PC-3 (cell line): ENCODE data around the gene TICRR. TPM values are rescaled to one million over a fixed set of nuclear protein-coding genes. Genes with fewer than 3 reads are reported as not detected.

Source experiments
- ATAC-seq: fragments of 200-7000 bp; cut with Tn5 transposase; 2 replicates; pipeline ENCODE4 v1.9.1; 2020; ENCODE audit warnings: mild to moderate bottlenecking, moderate library complexity
- BruUV-seq: library from RNA; stranded (reverse); fragments of 400-500 nt; replicated peaks from 2 replicates; lab custom pipeline; 2021; lab: Mats Ljungman, UMichigan
- CTCF ChIA-PET: fragments of 300-600 bp; sonication (Branson Sonifier 250); formaldehyde crosslinking; loops from one replicate; lab custom pipeline; 2022; ENCODE audit warnings: antibody characterized with exemption; lab: Charles Lee
- POLR2A ChIA-PET: fragments of 300-600 bp; sonication (Branson Sonifier 250); formaldehyde crosslinking; loops from one replicate; lab custom pipeline; 2022; ENCODE audit warnings: antibody characterized with exemption; ENCODE audit not compliant: unreplicated experiment; lab: Charles Lee
- DNase-seq: peaks from one replicate; pipeline ENCODE4 v3.0.0-alpha.2; 2015
- H2AFZ ChIP-seq: fragments of 300-600 bp; sonication (generic); 2 replicates; pipeline ENCODE4 v1.6.0; 2016; ENCODE audit warnings: antibody characterized with exemption, low read length
- H3F3A ChIP-seq: fragments of 300-600 bp; sonication (generic); one replicate; pipeline ENCODE4 v1.6.0; 2017; ENCODE audit warnings: antibody characterized with exemption, low read length, control low read depth, mild to moderate bottlenecking; ENCODE audit not compliant: unreplicated experiment
- H3K27ac ChIP-seq: fragments of 300-600 bp; sonication (generic); 2 replicates; pipeline ENCODE4 v1.5.1; 2016; ENCODE audit warnings: mild to moderate bottlenecking, low read length
- H3K27me3 ChIP-seq: fragments of 300-600 bp; sonication (generic); 2 replicates; pipeline ENCODE4 v1.6.1; 2016; ENCODE audit warnings: low read length, mixed read lengths
- H3K36me3 ChIP-seq: fragments of 300-600 bp; sonication (generic); 2 replicates; pipeline ENCODE4 v1.6.1; 2016; ENCODE audit warnings: low read depth, mixed run types, low read length, mixed read lengths
- H3K4me1 ChIP-seq: fragments of 300-600 bp; sonication (generic); 2 replicates; pipeline ENCODE4 v1.5.1; 2016; ENCODE audit warnings: low read length; ENCODE audit not compliant: insufficient read depth
- H3K4me2 ChIP-seq: fragments of 300-600 bp; sonication (generic); 2 replicates; pipeline ENCODE4 v1.6.0; 2016; ENCODE audit warnings: low read length
- H3K4me3 ChIP-seq: fragments of 300-600 bp; sonication (generic); 2 replicates; pipeline ENCODE4 v1.5.1; 2016; ENCODE audit warnings: mild to moderate bottlenecking, low read length, mixed read lengths
- H3K79me2 ChIP-seq: fragments of 300-600 bp; sonication (generic); 2 replicates; pipeline ENCODE4 v1.6.1; 2017; ENCODE audit warnings: low read length, mixed read lengths
- H3K9ac ChIP-seq: fragments of 300-600 bp; sonication (generic); 2 replicates; pipeline ENCODE4 v1.6.0; 2016; ENCODE audit warnings: mild to moderate bottlenecking, low read length
- H3K9me2 ChIP-seq: fragments of 300-600 bp; sonication (generic); replicated peaks from 2 replicates; pipeline ENCODE4 v1.6.1; 2016; ENCODE audit warnings: mixed run types, low read length, mixed read lengths
- H3K9me3 ChIP-seq: fragments of 300-600 bp; sonication (generic); 2 replicates; pipeline ENCODE4 v1.6.1; 2016; ENCODE audit warnings: low read length, mixed read lengths
- H4K20me1 ChIP-seq: fragments of 300-600 bp; sonication (generic); 2 replicates; pipeline ENCODE4 v1.6.1; 2016; ENCODE audit warnings: low read length, mixed read lengths
- EZH2 ChIP-seq: fragments of 300-600 bp; sonication (generic); IDR thresholded peaks from one replicate; pipeline ENCODE4 v1.6.1; 2017; ENCODE audit warnings: antibody characterized with exemption, mild to moderate bottlenecking, low read length; ENCODE audit not compliant: unreplicated experiment
- EZH2phosphoT487 ChIP-seq: fragments of 300-600 bp; sonication (generic); IDR thresholded peaks from 2 replicates; pipeline ENCODE4 v1.6.1; 2018; ENCODE audit warnings: mild to moderate bottlenecking, antibody characterized with exemption, low read length, borderline replicate concordance
- intact Hi-C: fragments of 100-400 bp; cut with micrococcal nuclease; formaldehyde crosslinking; loops from 2 replicates; pipeline ENCODE4 v1.9.0; 2023
- total RNA-seq: library from RNA; depleted of rRNA; stranded (reverse); fragments of >200 nt; gene quantifications from 2 replicates; pipeline ENCODE4 v1.2.3, GENCODE V29; 2014
- TF ChIP-seq, protein P1 (sequence below): fragments of 300-600 bp; sonication (generic); conservative IDR thresholded peaks from 2 replicates; pipeline ENCODE4 v1.5.1; 2017; ENCODE audit warnings: antibody characterized with exemption, low read depth, mild to moderate bottlenecking, low read length

Gene TICRR
- total RNA-seq, 1 experiment from 2014 or later: 14.3 TPM

DNA sequence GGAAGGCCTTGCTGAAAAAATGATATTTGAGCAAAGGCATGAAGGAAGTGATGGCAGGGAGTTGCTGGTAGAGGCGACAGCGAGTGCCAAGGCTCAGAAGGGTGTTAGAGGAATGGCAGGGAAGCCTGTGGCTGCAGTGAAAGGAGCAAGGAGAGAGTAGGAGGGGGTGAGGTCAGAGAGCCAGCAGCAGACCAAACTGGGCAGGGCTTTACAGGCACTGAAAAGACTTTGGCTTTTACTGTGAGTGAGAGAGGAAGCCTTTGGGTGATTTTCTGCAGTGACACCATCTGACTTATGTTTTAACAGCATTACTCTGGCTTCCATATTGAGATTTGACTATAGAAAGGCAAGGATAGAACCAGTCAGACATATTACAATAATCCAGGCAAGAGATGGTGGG is 11.4 kb downstream of the TICRR start:
- Histone ChIP-seq H3F3A (no peaks in the 10 kb centered on the region), H3K27ac (no peak overlapping the region), H3K4me2 (no peak overlapping the region), H2AFZ (no peak overlapping the region), H3K27me3 (no peaks in the 10 kb centered on the region), H4K20me1 (no peaks in the 10 kb centered on the region), H3K4me3 (no peak overlapping the region), H3K36me3 (peaks cover 66% of the 10 kb centered on the region), H3K79me2 (peaks cover 77% of the 10 kb centered on the region), H3K9me3 (no peaks in the 10 kb centered on the region), H3K9ac (no peak overlapping the region), H3K9me2 (no peaks in the 10 kb centered on the region), H3K4me1 (peaks cover 16% of the 10 kb centered on the region)
- no TSS peak for BruUV-seq
- intact Hi-C loops: no loop called here
- ATAC-seq (no peak), DNase-seq (no peak)
- TF ChIP-seq EZH2: no peak
- no peak for TF ChIP-seq EZH2phosphoT487
- TF ChIP-seq, protein P1, sequence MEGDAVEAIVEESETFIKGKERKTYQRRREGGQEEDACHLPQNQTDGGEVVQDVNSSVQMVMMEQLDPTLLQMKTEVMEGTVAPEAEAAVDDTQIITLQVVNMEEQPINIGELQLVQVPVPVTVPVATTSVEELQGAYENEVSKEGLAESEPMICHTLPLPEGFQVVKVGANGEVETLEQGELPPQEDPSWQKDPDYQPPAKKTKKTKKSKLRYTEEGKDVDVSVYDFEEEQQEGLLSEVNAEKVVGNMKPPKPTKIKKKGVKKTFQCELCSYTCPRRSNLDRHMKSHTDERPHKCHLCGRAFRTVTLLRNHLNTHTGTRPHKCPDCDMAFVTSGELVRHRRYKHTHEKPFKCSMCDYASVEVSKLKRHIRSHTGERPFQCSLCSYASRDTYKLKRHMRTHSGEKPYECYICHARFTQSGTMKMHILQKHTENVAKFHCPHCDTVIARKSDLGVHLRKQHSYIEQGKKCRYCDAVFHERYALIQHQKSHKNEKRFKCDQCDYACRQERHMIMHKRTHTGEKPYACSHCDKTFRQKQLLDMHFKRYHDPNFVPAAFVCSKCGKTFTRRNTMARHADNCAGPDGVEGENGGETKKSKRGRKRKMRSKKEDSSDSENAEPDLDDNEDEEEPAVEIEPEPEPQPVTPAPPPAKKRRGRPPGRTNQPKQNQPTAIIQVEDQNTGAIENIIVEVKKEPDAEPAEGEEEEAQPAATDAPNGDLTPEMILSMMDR: no peak
- POLR2A ChIA-PET: no interaction called here
- CTCF ChIA-PET: no interaction called here

DNA sequence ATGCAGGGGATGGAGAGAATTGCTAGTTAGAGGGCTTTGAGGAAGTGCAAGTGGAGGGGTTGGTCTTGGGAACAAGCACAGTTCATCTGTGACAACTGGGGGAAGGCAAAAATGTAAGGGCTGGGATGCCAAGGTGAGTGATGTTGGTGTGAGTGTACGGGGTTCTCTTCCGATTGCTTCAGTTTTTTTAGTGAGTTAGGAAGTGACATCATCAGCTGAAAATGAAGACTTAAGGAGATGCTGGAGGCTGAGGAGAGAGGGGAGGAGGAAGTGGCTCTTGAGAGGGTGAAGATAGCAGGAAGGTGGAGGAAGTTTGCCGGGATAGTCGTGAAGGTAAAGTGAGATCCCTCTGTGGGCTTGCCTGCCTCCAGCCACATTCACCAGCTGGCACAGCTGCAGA is 12.7 kb downstream of the TICRR start:
- no TSS peak for BruUV-seq
- Histone ChIP-seq H3K4me1 (peaks cover 16% of the 10 kb centered on the region), H3K4me2 (no peak overlapping the region), H3K36me3 (peaks cover 76% of the 10 kb centered on the region), H3F3A (no peaks in the 10 kb centered on the region), H4K20me1 (no peaks in the 10 kb centered on the region), H3K9me2 (no peaks in the 10 kb centered on the region), H2AFZ (no peak overlapping the region), H3K27me3 (no peaks in the 10 kb centered on the region), H3K9ac (no peak overlapping the region), H3K4me3 (no peak overlapping the region), H3K79me2 (peaks cover 64% of the 10 kb centered on the region), H3K9me3 (no peaks in the 10 kb centered on the region), H3K27ac (peak overlapping the region; percentile 27)
- DNase-seq: peak; percentile 62
- CTCF ChIA-PET: no interaction called here
- peak; percentile 79 for ATAC-seq
- TF ChIP-seq EZH2 (no peak), EZH2phosphoT487 (no peak)
- TF ChIP-seq, protein P1: no peak
- intact Hi-C loops: no loop called here
- POLR2A ChIA-PET: no interaction called here

DNA sequence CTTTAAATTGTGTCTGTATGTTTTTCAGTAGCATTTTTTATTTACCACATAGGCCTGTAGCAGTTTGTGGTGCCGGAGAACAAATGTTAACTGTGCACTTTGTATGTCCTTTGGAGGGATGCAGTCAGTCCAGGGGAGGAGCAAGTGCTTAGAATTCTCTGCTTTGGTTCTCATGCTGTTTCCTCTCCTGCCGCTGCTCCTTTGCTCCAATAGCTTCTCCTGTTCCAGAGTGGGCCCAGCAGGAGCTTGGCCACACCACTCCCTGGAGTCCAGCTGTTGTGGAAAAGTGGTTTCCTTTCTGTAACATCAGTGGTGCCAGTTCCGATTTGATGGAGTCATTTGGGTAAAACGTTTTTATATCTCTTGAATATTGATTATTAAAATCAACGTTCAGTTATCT is 16.6 kb downstream of the TICRR start:
- intact Hi-C loops: no loop called here
- Histone ChIP-seq H3K27ac (no peak overlapping the region), H3K9ac (no peak overlapping the region), H2AFZ (no peak overlapping the region), H3K4me3 (no peak overlapping the region), H3K4me1 (peaks cover 10% of the 10 kb centered on the region), H3K9me3 (no peaks in the 10 kb centered on the region), H3K9me2 (no peaks in the 10 kb centered on the region), H3K4me2 (no peak overlapping the region), H3K27me3 (no peaks in the 10 kb centered on the region), H3F3A (no peaks in the 10 kb centered on the region), H3K36me3 (peaks cover 77% of the 10 kb centered on the region), H3K79me2 (peaks cover 42% of the 10 kb centered on the region), H4K20me1 (no peaks in the 10 kb centered on the region)
- POLR2A ChIA-PET: no interaction called here
- no peak for ATAC-seq
- CTCF ChIA-PET: no interaction called here
- BruUV-seq: no TSS peak
- DNase-seq: no peak
- TF ChIP-seq EZH2phosphoT487 (no peak), EZH2 (no peak)
- TF ChIP-seq, protein P1: no peak
